H1 (cell line): ENCODE results near the gene MEX3B. TPM values are rescaled to one million over a fixed set of nuclear protein-coding genes. Genes with fewer than 3 reads are reported as not detected.

Experiments used
- CTCF ChIA-PET: fragments of 300-600 bp; sonication (Branson Sonifier 250); formaldehyde crosslinking; loops from one replicate; lab custom pipeline; 2021; ENCODE audit not compliant: partially characterized antibody; lab: Charles Lee
- POLR2A ChIA-PET: fragments of 300-600 bp; sonication (Branson Sonifier 250); formaldehyde crosslinking; loops from one replicate; lab custom pipeline; 2021; ENCODE audit warnings: inconsistent platforms; ENCODE audit not compliant: partially characterized antibody; lab: Charles Lee
- DNase-seq, 2 experiments: peaks; one replicate each; pipeline versions ENCODE4 v3.0.0 to v3.0.0-alpha.2; 2010 to 2022; ENCODE audit warnings: low spot score in 2 of 2, low read depth in 1 of 2, mixed read lengths in 1 of 2
- FAIRE-seq: peaks from 2 replicates; lab custom pipeline; 2011; peaks lifted over from hg19 to GRCh38; lab: Jason Lieb, UNC
- H2AFZ ChIP-seq: 2 replicates; pipeline ENCODE4 v1.8.1; 2012; ENCODE audit warnings: low read length, inconsistent platforms
- H2AK5ac ChIP-seq: 2 replicates; pipeline ENCODE4 v1.6.1; 2013; ENCODE audit warnings: low read depth, low read length
- H2BK120ac ChIP-seq: replicated peaks from 2 replicates; pipeline ENCODE3; 2013; ENCODE audit warnings: low read depth, low read length, inconsistent platforms
- H2BK12ac ChIP-seq: 2 replicates; pipeline ENCODE4 v1.6.1; 2013; ENCODE audit warnings: low read depth, low read length
- H2BK15ac ChIP-seq: 2 replicates; pipeline ENCODE4 v1.6.1; 2013; ENCODE audit warnings: low read length
- H2BK20ac ChIP-seq: 2 replicates; pipeline ENCODE4 v1.6.1; 2013; ENCODE audit warnings: low read length
- H2BK5ac ChIP-seq: 2 replicates; pipeline ENCODE4 v1.6.1; 2013; ENCODE audit warnings: low read depth, low read length
- H3K14ac ChIP-seq: 2 replicates; pipeline ENCODE4 v1.6.1; 2013; ENCODE audit warnings: inconsistent platforms; ENCODE audit not compliant: insufficient read length
- H3K18ac ChIP-seq: 2 replicates; pipeline ENCODE4 v1.6.1; 2013; ENCODE audit warnings: low read length; ENCODE audit errors: extremely low read depth
- H3K23ac ChIP-seq: 2 replicates; pipeline ENCODE4 v1.6.1; 2013; ENCODE audit warnings: inconsistent platforms; ENCODE audit not compliant: insufficient read length
- H3K23me2 ChIP-seq: 2 replicates; pipeline ENCODE4 v1.6.1; 2013; ENCODE audit warnings: low read depth, low read length
- H3K27ac ChIP-seq: 2 replicates; pipeline ENCODE4 v1.6.1; 2011; ENCODE audit warnings: low read depth, low read length, inconsistent platforms
- H3K27me3 ChIP-seq, 4 experiments: replicated peaks in 1 of 4; 1 replicate in 1 of 4; 2 replicates in 3 of 4; pipeline versions ENCODE4 v1.6.1 to v1.8.1; 2011 to 2013; ENCODE audit warnings: low read length in 3 of 4, mild to moderate bottlenecking in 3 of 4, inconsistent platforms in 2 of 4, mixed read lengths in 2 of 4, moderate library complexity in 1 of 4; ENCODE audit not compliant: control insufficient read depth in 3 of 4, insufficient read depth in 3 of 4; ENCODE audit errors: extremely low read depth in 1 of 4
- H3K36me3 ChIP-seq, 4 experiments: 2 replicates each; pipeline versions ENCODE4 v1.6.1 to v1.8.1; 2011 to 2013; ENCODE audit warnings: mild to moderate bottlenecking in 4 of 4, low read length in 3 of 4, moderate library complexity in 2 of 4, control low read depth in 1 of 4, inconsistent platforms in 1 of 4; ENCODE audit not compliant: insufficient read depth in 4 of 4, control insufficient read depth in 2 of 4
- H3K4ac ChIP-seq: replicated peaks from 2 replicates; pipeline ENCODE3; 2013; ENCODE audit warnings: low read length, low read depth, mixed read lengths, inconsistent platforms; ENCODE audit not compliant: insufficient read length
- H3K4me1 ChIP-seq, 4 experiments: replicated peaks in 1 of 4; 1 replicate in 1 of 4; 2 replicates in 3 of 4; pipeline versions ENCODE4 v1.6.1 to v1.8.1; 2011 to 2013; ENCODE audit warnings: low read length in 3 of 4, inconsistent platforms in 2 of 4, mixed read lengths in 1 of 4; ENCODE audit not compliant: insufficient read depth in 4 of 4, control insufficient read depth in 3 of 4
- H3K4me2 ChIP-seq, 2 experiments: 2 replicates each; pipeline versions ENCODE4 v1.6.1 to v1.8.1; 2011 to 2013; ENCODE audit warnings: low read depth in 2 of 2, low read length in 2 of 2, control low read depth in 1 of 2, inconsistent platforms in 1 of 2, mild to moderate bottlenecking in 1 of 2; ENCODE audit not compliant: insufficient read depth in 1 of 2
- H3K4me3 ChIP-seq, 4 experiments: fragments of 200-600, 300-600 bp in 1 of 4; sonication (generic), shearing (Covaris generic), sonication (Bioruptor Twin) in 1 of 4; 2 replicates each; pipeline versions ENCODE4 v1.5.1 to v1.8.1; 2011 to 2016; ENCODE audit warnings: low read length in 4 of 4, low read depth in 3 of 4, control low read depth in 2 of 4, inconsistent platforms in 2 of 4, mild to moderate bottlenecking in 2 of 4, mixed read lengths in 1 of 4, moderate library complexity in 1 of 4; ENCODE audit not compliant: insufficient read depth in 2 of 4; ENCODE audit errors: extremely low read depth in 1 of 4
- H3K56ac ChIP-seq: replicated peaks from 2 replicates; pipeline ENCODE3; 2013; ENCODE audit warnings: low read depth, mild to moderate bottlenecking, mixed read lengths, low read length, inconsistent platforms; ENCODE audit not compliant: insufficient read length
- H3K79me1 ChIP-seq: 2 replicates; pipeline ENCODE4 v1.6.1; 2013; ENCODE audit warnings: low read depth, low read length, control low read depth
- H3K79me2 ChIP-seq, 2 experiments: 2 replicates each; pipeline versions ENCODE4 v1.6.1 to v1.8.1; 2012 to 2013; ENCODE audit warnings: low read length in 2 of 2, mild to moderate bottlenecking in 2 of 2, inconsistent platforms in 1 of 2; ENCODE audit not compliant: insufficient read depth in 2 of 2, control insufficient read depth in 1 of 2
- H3K9ac ChIP-seq, 4 experiments: replicated peaks in 1 of 4; 1 replicate in 1 of 4; 2 replicates in 3 of 4; pipeline versions ENCODE4 v1.6.1 to v1.8.1; 2011 to 2013; ENCODE audit warnings: low read depth in 3 of 4, low read length in 3 of 4, control low read depth in 2 of 4, mild to moderate bottlenecking in 2 of 4, moderate library complexity in 2 of 4, inconsistent platforms in 1 of 4; ENCODE audit errors: extremely low read depth in 1 of 4
- H3K9me3 ChIP-seq, 2 experiments: 2 replicates each; pipeline versions ENCODE4 v1.6.1 to v1.8.1; 2012 to 2013; ENCODE audit warnings: mild to moderate bottlenecking in 2 of 2, moderate library complexity in 2 of 2, control low read depth in 1 of 2, inconsistent platforms in 1 of 2, low read depth in 1 of 2, low read length in 1 of 2, mixed read lengths in 1 of 2; ENCODE audit not compliant: insufficient read depth in 2 of 2
- H4K20me1 ChIP-seq, 2 experiments: replicated peaks in 1 of 2; 2 replicates each; pipeline versions ENCODE3 to v1.8.1; 2011 to 2013; ENCODE audit warnings: inconsistent platforms in 2 of 2, low read length in 2 of 2, mild to moderate bottlenecking in 1 of 2; ENCODE audit not compliant: insufficient read depth in 2 of 2, control insufficient read depth in 1 of 2
- H4K5ac ChIP-seq: 2 replicates; pipeline ENCODE4 v1.6.1; 2013; ENCODE audit warnings: low read length, low read depth, mixed read lengths, inconsistent platforms; ENCODE audit not compliant: insufficient read length
- H4K8ac ChIP-seq: 2 replicates; pipeline ENCODE4 v1.8.0; 2013; ENCODE audit warnings: mild to moderate bottlenecking, moderate library complexity, low read length, inconsistent platforms; ENCODE audit not compliant: insufficient read depth; ENCODE audit errors: extremely low read depth
- H4K91ac ChIP-seq: replicated peaks from 2 replicates; pipeline ENCODE3; 2013; ENCODE audit warnings: low read length, mixed read lengths, inconsistent platforms; ENCODE audit not compliant: insufficient read length
- ASH2L ChIP-seq: fragments of 200-600, 300-600 bp; sonication (generic); IDR thresholded peaks from one replicate; pipeline ENCODE4 v1.7.1; 2017; ENCODE audit warnings: low read length
- CEBPB ChIP-seq: IDR thresholded peaks from 2 replicates; pipeline ENCODE4 v1.6.1; 2012; ENCODE audit warnings: low read depth, low read length
- CHD1 ChIP-seq: IDR thresholded peaks from 2 replicates; pipeline ENCODE4 v1.6.1; 2012; ENCODE audit warnings: low read depth, low read length, improper control_type of control experiment
- CTBP2 ChIP-seq: IDR thresholded peaks from 2 replicates; pipeline ENCODE4 v1.7.0; 2011; ENCODE audit warnings: borderline replicate concordance, mild to moderate bottlenecking, moderate library complexity, mixed read lengths, low read length; ENCODE audit not compliant: insufficient read depth, insufficient read length
- EZH2 ChIP-seq: fragments of 200-600 bp; sonication (generic); IDR thresholded peaks from 2 replicates; pipeline ENCODE4 v1.7.1; 2012; ENCODE audit warnings: low read depth, mild to moderate bottlenecking, moderate library complexity, low read length, inconsistent platforms; ENCODE audit not compliant: severe bottlenecking
- GTF2F1 ChIP-seq: IDR thresholded peaks from 2 replicates; pipeline ENCODE4 v1.6.1; 2012; ENCODE audit warnings: low read depth, low read length, improper control_type of control experiment, borderline replicate concordance
- RXRA ChIP-seq: IDR thresholded peaks from 2 replicates; pipeline ENCODE4 v1.6.1; 2011; ENCODE audit warnings: low read depth, mild to moderate bottlenecking, low read length, moderate library complexity; ENCODE audit not compliant: insufficient read depth
- SP2 ChIP-seq: IDR thresholded peaks from 2 replicates; pipeline ENCODE4 v1.6.1; 2012; ENCODE audit warnings: mild to moderate bottlenecking, low read length, inconsistent platforms
- SUZ12 ChIP-seq: fragments of 200-600 bp; sonication (generic); IDR thresholded peaks from 2 replicates; pipeline ENCODE4 v1.6.1; 2012; ENCODE audit warnings: mild to moderate bottlenecking, inconsistent platforms, low read length, moderate library complexity, mixed read lengths
- TEAD4 ChIP-seq: IDR thresholded peaks from 2 replicates; pipeline ENCODE4 v1.6.1; 2012; ENCODE audit warnings: low read depth, low read length, inconsistent platforms, mixed read lengths
- WGBS, 2 experiments: shearing (Covaris generic) in 1 of 2; methylation state at CpG; one replicate each; pipeline versions ENCODE4 v1.1.6 to v1.1.7; 2013 to 2015; ENCODE audit warnings: low lambda C conversion rate in 2 of 2, mixed read lengths in 2 of 2, inconsistent platforms in 1 of 2, low coverage in 1 of 2, missing lambda C conversion rate in 1 of 2; ENCODE audit not compliant: insufficient replicate concordance in 2 of 2, insufficient coverage in 1 of 2, insufficient read length in 1 of 2; ENCODE audit errors: extremely low coverage in 1 of 2, missing lambda C conversion rate in 1 of 2; 5-methylcytosine and 5-hydroxymethylcytosine counted together
- polyA plus RNA-seq, 7 experiments: library from polyadenylated mRNA; depleted of rRNA in 3 of 7; stranded (reverse) in 5 of 7; unstranded in 2 of 7; fragments of >200 nt in 5 of 7; fragments of 200-250 nt in 2 of 7; gene quantifications; 1 replicate in 5 of 7; 2 replicates in 1 of 7; 4 replicates in 1 of 7; pipeline versions ENCODE4 v1.2.1 to v1.2.3, GENCODE V29; 2011 to 2013; ENCODE audit warnings: missing spikeins in 2 of 7, mixed read lengths in 2 of 7
- total RNA-seq: library from RNA; stranded (reverse); fragmentation: NEBNext Ultra II Directional; extraction: Animal tissue kit (Norgen Biotek cat#: 25700); gene quantifications from 2 replicates; pipeline ENCODE4 v1.2.1, GENCODE V29; 2021
- TF ChIP-seq, protein P1 (sequence below), 3 experiments: IDR thresholded peaks; 1 replicate in 2 of 3; 2 replicates in 1 of 3; pipeline versions ENCODE4 v1.5.1 to v1.6.1; 2011; ENCODE audit warnings: low read length in 3 of 3, mild to moderate bottlenecking in 3 of 3, inconsistent platforms in 2 of 3, low read depth in 1 of 3, moderate library complexity in 1 of 3; ENCODE audit not compliant: insufficient read depth in 1 of 3; ENCODE audit errors: control extremely low read depth in 1 of 3
- TF ChIP-seq, protein P2 (sequence below): IDR thresholded peaks from 2 replicates; pipeline ENCODE4 v1.6.1; 2012; ENCODE audit warnings: inconsistent platforms

Gene MEX3B
- total and polyA plus RNA-seq, 2 of the 8 experiments (the other 6 are each of a cell fraction or from before 2014, with no cell fraction given), result 8.0 to 15.9 TPM

DNA sequence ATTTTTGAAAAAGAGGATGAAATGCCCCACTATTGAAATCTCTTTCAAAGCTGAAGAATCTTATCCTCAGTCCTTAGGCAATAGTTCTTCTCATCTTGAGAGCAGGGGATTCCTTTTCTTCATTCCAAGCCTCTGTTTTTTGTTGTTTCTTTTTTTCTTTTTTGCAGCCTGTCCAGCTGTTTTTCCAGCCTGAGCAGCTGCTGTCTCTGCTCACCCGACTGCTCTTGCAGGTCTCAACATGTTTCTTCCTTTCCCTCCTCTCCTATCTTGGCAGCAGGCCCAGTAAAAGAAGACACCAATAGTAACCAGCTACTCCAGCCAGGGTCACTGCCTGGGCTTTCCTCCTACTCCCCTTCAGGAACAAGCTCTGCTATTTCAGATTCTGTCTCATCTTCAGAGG is 23.8 kb downstream of the MEX3B start:
- Histone ChIP-seq H2BK5ac (no peak overlapping the region), H3K4me3 (no peak overlapping the region), H4K8ac (no peak overlapping the region), H4K20me1 (no peaks in the 10 kb centered on the region), H3K56ac (no peak overlapping the region), H2BK20ac (no peak overlapping the region), H2AFZ (no peak overlapping the region), H3K9ac (no peak overlapping the region), H3K4me1 (no peaks in the 10 kb centered on the region), H3K79me1 (no peaks in the 10 kb centered on the region), H3K27me3 (no peaks in the 10 kb centered on the region), H3K23ac (no peak overlapping the region), H3K4me2 (no peak overlapping the region), H3K9me3 (no peaks in the 10 kb centered on the region), H2AK5ac (no peak overlapping the region), H3K18ac (no peak overlapping the region), H3K27ac (no peak overlapping the region), H2BK15ac (no peak overlapping the region), H3K14ac (no peak overlapping the region), H2BK120ac (no peak overlapping the region), H3K36me3 (no peaks in the 10 kb centered on the region), H2BK12ac (no peak overlapping the region), H3K23me2 (no peaks in the 10 kb centered on the region), H4K5ac (no peak overlapping the region), H3K4ac (no peak overlapping the region), H4K91ac (no peak overlapping the region), H3K79me2 (no peaks in the 10 kb centered on the region)
- DNase-seq (no peak), FAIRE-seq (no peak)
- ChIA-PET POLR2A (interaction anchor here (0.6 to 1.0 kb wide), 2 partner anchors 9 to 12 kb away, joined by 3 read pairs; no protein-coding TSS in a partner anchor), CTCF (no interaction called here)
- 100% methylated on average over 1 of the region's 1 CpG; no CpG with 5 or more reads in 1 of the 2 experiments for WGBS, 2 experiments
- TF ChIP-seq, protein P1, sequence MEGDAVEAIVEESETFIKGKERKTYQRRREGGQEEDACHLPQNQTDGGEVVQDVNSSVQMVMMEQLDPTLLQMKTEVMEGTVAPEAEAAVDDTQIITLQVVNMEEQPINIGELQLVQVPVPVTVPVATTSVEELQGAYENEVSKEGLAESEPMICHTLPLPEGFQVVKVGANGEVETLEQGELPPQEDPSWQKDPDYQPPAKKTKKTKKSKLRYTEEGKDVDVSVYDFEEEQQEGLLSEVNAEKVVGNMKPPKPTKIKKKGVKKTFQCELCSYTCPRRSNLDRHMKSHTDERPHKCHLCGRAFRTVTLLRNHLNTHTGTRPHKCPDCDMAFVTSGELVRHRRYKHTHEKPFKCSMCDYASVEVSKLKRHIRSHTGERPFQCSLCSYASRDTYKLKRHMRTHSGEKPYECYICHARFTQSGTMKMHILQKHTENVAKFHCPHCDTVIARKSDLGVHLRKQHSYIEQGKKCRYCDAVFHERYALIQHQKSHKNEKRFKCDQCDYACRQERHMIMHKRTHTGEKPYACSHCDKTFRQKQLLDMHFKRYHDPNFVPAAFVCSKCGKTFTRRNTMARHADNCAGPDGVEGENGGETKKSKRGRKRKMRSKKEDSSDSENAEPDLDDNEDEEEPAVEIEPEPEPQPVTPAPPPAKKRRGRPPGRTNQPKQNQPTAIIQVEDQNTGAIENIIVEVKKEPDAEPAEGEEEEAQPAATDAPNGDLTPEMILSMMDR (IDR thresholded peaks at IDR 0.05; ENCODE audit: control extremely low read depth in 1 of 3, insufficient read depth in 1 of 3, low read depth in 1 of 3, low read length in 3 of 3), result no peak
- TF ChIP-seq RXRA (no peak), EZH2 (no peak), CTBP2 (no peak), CHD1 (no peak), TEAD4 (no peak), ASH2L (no peak), CEBPB (no peak), SP2 (no peak), GTF2F1 (no peak), SUZ12 (no peak)
- TF ChIP-seq, protein P2, sequence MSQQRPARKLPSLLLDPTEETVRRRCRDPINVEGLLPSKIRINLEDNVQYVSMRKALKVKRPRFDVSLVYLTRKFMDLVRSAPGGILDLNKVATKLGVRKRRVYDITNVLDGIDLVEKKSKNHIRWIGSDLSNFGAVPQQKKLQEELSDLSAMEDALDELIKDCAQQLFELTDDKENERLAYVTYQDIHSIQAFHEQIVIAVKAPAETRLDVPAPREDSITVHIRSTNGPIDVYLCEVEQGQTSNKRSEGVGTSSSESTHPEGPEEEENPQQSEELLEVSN, result no peak
